Activated T-helper 1 cell treated with anti-CD3 and anti-CD28 coated beads, Interleukin-12 subunit alpha, Interleukin-12 subunit beta, Interleukin-2, Interleukin-4 antibody, amounts not matched to agents 30 ng/mL and 10 ng/mL and 1 ng/mL, durations not matched to agents 14 hours and 24 hours and 36 hours (primary cell): ENCODE data around the gene PDE4D. TPM values are rescaled to one million over a fixed set of nuclear protein-coding genes. Genes with fewer than 3 reads are reported as not detected.
"Not testable (repeated sequence)": the region's sequence is repeated elsewhere in the genome, so short reads cannot be mapped to it uniquely, and the experiment has no call there.

ENCODE experiments used
- DNase-seq: peaks from one replicate; pipeline ENCODE4 v3.0.0; 2021; ENCODE audit warnings: low spot score
- H3K27ac Mint-ChIP-seq: one replicate; pipeline ENCODE4 v1.8.0; 2021; ENCODE audit warnings: mild to moderate bottlenecking, mixed read lengths
- H3K27me3 Mint-ChIP-seq: one replicate; pipeline ENCODE4 v1.8.0; 2022; ENCODE audit warnings: mild to moderate bottlenecking, moderate library complexity, mixed read lengths; ENCODE audit not compliant: insufficient read depth
- H3K36me3 Mint-ChIP-seq: one replicate; pipeline ENCODE4 v1.8.0; 2021; ENCODE audit warnings: low read depth, mixed read lengths
- H3K4me1 Mint-ChIP-seq: one replicate; pipeline ENCODE4 v1.8.0; 2021; ENCODE audit warnings: low read depth, mixed read lengths
- H3K4me3 Mint-ChIP-seq: one replicate; pipeline ENCODE4 v1.8.0; 2021; ENCODE audit warnings: mild to moderate bottlenecking, moderate library complexity, mixed read lengths
- H3K9me3 Mint-ChIP-seq: one replicate; pipeline ENCODE4 v1.8.0; 2021; ENCODE audit warnings: mixed read lengths
- intact Hi-C: fragments of 100-400 bp; cut with micrococcal nuclease; formaldehyde crosslinking; loops from one replicate; pipeline ENCODE4 v1.15.1; 2024
- total RNA-seq: library from RNA; stranded (reverse); gene quantifications from 2 replicates; pipeline ENCODE4 v1.2.3, GENCODE V29; 2022

The PDE4D gene
- total RNA-seq, 1 donor from 2014 or later: 50.6 TPM

DNA sequence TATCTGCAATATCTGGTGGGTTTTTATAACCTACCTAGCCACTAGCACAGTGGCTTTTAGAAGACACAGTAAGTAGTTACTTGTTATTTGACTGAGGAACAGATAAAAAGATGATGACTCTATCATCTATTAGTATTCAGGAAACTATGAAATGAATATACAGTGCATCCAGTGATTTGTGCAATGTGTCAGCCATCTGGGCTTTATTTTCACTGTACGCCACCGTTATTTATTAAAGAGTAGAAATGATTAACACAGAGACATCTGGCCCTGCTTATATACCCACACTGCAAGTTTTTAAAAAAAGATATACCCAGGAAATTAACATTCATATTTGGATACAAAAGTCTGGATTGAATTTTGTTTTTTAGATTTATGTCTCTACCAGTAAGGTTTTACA is 408.4 kb downstream of the PDE4D start:
- Mint-ChIP-seq H3K36me3 (no peaks in the 10 kb centered on the region), H3K4me1 (peaks cover 10% of the 10 kb centered on the region), H3K9me3 (no peaks in the 10 kb centered on the region), H3K4me3 (no peak overlapping the region), H3K27me3 (peaks cover 7% of the 10 kb centered on the region), H3K27ac (no peak overlapping the region)
- DNase-seq: no peak
- intact Hi-C loops: no loop called here

DNA sequence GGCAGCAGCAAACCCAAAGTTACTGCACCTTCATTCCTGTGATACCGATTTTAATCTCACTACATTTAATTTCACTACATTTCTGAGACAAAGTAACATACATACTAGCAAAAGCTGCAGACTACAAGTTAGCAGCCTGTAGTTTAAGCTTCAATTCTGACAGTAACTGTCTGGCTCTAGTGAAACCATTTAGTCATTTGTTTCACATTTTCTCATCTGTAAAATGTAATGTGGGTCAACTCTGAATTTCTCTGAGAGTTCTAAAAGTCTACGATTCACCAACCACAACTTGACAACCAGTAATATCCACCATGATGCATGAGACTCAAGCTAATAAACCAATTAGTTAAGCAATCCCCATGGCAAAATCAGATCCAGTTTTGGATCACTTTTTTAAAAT is 408.9 kb downstream of the PDE4D start:
- H3K4me3 Mint-ChIP-seq: no peak overlapping the region
- intact Hi-C loops: no loop called here
- H3K27ac Mint-ChIP-seq: peak overlapping the region; percentile 63

DNA sequence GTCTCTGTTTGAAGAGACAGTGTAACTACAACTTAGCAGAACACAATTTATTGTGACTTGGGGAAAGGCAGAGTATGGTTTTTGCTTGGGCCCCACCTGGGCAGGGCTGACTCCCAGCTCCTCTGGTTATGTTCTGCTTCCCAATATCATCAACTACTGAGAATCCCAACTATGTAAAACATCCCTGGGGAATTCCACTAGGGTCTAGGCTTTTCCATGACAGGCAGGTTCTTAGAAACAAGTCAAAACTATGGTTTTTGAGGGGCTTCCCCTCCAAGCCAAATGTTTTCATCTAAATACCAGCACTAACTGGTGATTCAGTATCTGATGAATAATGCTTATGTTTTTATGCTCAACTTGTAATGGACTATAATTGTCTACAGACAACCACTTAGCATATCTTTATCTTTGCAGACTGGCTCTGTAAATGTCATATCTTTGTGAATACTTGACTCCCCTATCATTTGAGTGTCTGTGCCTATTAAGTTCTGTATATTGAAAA is 409.5 kb downstream of the PDE4D start:
- H3K27me3 Mint-ChIP-seq: peaks cover 4% of the 10 kb centered on the region
- H3K27ac Mint-ChIP-seq: peak overlapping the region; percentile 63
- H3K9me3 Mint-ChIP-seq: no peaks in the 10 kb centered on the region
- intact Hi-C loops: no loop called here
- H3K36me3 Mint-ChIP-seq: no peaks in the 10 kb centered on the region
- no peak overlapping the region for H3K4me3 Mint-ChIP-seq
- DNase-seq: no peak
- peaks cover 10% of the 10 kb centered on the region for H3K4me1 Mint-ChIP-seq

More for the DNA sequence above, 408.9 kb downstream of the PDE4D start:
- peaks cover 10% of the 10 kb centered on the region for H3K4me1 Mint-ChIP-seq
- peaks cover 7% of the 10 kb centered on the region for H3K27me3 Mint-ChIP-seq
- H3K9me3 Mint-ChIP-seq: no peaks in the 10 kb centered on the region
- no peaks in the 10 kb centered on the region for H3K36me3 Mint-ChIP-seq
- DNase-seq: no peak

DNA sequence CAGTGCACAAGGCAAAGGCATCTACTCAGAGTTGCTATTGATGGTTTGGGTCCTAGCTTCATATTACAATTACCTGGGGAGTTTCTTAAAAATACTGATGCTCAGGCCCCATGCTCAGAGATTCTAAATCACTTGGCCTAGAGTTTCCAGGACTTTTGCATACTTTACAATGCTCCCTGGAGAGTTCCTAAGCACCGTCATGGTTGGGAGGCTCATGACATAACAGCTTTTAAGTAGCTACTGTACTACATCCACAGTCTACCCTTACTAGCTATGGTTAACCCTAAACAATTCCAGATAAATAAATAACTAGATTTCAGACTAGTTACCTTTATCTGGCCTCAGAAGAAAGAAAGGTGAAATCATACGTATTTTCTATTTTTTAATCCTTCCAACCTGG is 414.4 kb downstream of the PDE4D start:
- intact Hi-C loops: no loop called here
- no peaks in the 10 kb centered on the region for H3K36me3 Mint-ChIP-seq
- no peak for DNase-seq
- H3K9me3 Mint-ChIP-seq: no peaks in the 10 kb centered on the region
- no peak overlapping the region for H3K27ac Mint-ChIP-seq
- H3K4me1 Mint-ChIP-seq: peaks cover 5% of the 10 kb centered on the region
- no peak overlapping the region for H3K4me3 Mint-ChIP-seq
- H3K27me3 Mint-ChIP-seq: no peaks in the 10 kb centered on the region

DNA sequence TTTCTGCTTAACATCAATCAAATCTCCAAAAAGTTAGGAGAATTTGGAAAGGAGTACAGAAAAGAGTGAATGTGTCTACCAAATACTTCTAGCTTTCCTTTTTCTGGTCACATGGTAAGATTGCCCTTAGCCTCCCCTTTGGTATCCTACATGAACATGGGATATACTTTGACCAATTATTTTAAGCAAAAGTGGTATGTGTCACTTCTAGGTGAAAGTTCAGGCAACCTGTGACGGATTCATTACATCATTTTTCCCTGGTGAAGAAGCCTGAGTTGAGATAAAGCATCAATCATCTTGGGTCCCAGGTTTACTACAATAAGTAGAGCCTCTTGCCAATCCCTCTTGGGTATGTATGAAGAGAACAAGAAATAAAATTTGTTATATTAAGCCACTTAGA is 419.2 kb downstream of the PDE4D start:
- DNase-seq: no peak
- Mint-ChIP-seq H3K9me3 (no peaks in the 10 kb centered on the region), H3K36me3 (no peaks in the 10 kb centered on the region), H3K4me3 (no peak overlapping the region), H3K27ac (no peak overlapping the region), H3K4me1 (no peaks in the 10 kb centered on the region), H3K27me3 (peaks cover 6% of the 10 kb centered on the region)
- intact Hi-C loops: no loop called here

DNA sequence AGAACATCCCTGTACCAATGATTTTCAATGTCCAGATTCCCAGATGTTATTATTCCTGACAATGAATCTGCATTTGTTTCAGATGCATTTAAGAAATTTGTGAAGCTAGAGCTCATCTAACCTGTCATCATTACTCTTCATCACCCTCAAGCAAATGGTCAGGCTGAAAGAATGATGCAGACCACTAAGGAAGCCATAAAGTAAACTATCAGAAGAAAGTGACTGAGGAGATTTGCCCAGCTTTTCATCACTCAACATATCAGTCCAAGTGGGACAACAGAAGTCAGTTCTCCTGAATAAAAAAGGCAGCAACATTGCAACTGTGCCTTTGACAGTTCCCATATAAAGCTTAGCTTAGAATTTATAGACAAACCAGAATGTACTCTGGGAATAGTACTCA is 419.9 kb downstream of the PDE4D start:
- no peak for DNase-seq
- intact Hi-C loops: no loop called here
- Mint-ChIP-seq H3K27ac (no peak overlapping the region), H3K4me3 (no peak overlapping the region), H3K36me3 (no peaks in the 10 kb centered on the region), H3K4me1 (no peaks in the 10 kb centered on the region), H3K27me3 (peaks cover 6% of the 10 kb centered on the region), H3K9me3 (no peaks in the 10 kb centered on the region)

DNA sequence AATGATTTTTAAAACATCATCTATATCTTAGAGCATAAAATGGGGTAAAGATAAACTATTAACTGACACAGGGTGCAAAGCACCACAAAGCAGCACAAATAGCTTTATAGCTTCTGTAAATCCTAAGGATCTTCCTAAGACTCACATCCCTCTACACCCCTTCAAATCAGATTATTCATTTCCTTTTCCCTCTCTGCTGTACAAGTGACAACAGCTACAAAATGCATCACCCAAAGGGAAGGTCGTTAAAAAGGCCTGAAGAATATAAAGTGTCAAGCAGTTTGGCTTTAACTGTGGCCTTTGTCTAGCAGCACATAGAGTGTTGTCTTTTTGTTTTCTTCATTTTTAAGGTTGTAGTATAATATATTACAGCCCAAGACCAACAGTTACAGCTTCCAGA is 422.1 kb downstream of the PDE4D start:
- intact Hi-C loops: no loop called here
- Mint-ChIP-seq H3K4me3 (no peak overlapping the region), H3K27me3 (peaks cover 7% of the 10 kb centered on the region), H3K4me1 (no peaks in the 10 kb centered on the region), H3K9me3 (no peaks in the 10 kb centered on the region), H3K36me3 (no peaks in the 10 kb centered on the region), H3K27ac (no peak overlapping the region)
- DNase-seq: no peak

DNA sequence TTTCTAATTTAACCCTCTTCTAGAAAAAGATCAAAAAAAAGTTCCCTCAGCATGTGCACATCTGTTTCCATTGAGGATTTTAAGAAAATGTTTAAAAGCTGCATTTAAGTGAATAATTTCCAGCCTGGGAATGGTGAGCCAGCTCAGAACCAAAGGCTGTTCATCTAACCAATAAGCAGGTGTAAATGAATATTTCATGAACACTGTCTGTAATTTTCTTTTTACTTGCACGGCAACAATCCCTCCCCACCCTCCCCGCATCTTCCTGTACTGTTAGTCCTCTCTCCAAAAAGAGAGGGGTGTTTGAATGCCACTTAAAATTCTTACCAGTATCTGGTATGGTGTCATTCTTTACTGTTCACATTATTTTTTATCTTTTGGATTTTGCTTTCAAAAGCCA is 425.6 kb downstream of the PDE4D start:
- Mint-ChIP-seq H3K36me3 (no peaks in the 10 kb centered on the region), H3K4me3 (no peak overlapping the region), H3K4me1 (no peaks in the 10 kb centered on the region), H3K27me3 (peaks cover 5% of the 10 kb centered on the region), H3K27ac (no peak overlapping the region), H3K9me3 (no peaks in the 10 kb centered on the region)
- intact Hi-C loops: no loop called here
- no peak for DNase-seq

DNA sequence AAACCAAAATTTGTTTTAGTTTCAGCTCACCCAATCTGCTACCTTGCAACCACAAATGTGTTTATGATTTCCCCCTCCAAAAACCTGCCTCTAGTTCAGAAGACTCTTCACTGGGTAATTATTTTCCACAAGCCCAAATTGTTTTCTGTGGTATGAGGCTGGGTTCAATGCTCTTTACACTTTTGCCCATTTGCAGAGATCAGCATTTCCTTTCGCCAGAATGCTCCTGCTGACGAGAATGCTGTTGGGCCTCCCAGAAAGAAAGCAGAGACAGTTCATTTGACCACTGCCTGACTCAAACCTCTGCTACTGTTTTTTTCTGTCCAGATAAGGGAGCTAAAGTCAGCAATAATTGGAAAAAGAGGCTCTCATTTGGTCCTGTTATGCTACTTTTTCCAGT is 427.3 kb downstream of the PDE4D start:
- Mint-ChIP-seq H3K27me3 (peaks cover 5% of the 10 kb centered on the region), H3K9me3 (no peaks in the 10 kb centered on the region), H3K36me3 (no peaks in the 10 kb centered on the region), H3K4me1 (no peaks in the 10 kb centered on the region), H3K27ac (no peak overlapping the region), H3K4me3 (no peak overlapping the region)
- intact Hi-C loops: no loop called here
- no peak for DNase-seq

DNA sequence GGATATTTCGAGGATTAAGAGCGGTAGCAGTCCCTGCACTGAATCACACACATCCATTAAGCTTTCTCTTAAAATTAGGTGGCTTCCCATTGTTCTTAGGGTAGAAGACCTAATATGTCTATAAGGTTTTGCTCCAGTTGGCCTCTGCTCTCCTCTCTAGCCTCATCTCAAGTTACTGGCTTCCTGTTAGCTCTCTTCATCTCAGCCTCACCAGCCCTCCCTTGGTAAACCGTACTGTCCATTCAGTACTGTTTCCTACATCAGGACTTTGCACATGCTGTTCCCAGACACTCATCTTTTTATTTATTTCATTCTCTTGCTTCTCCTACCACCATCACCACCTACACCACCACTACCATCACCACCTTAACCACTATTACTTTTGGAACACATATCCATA is 428.6 kb downstream of the PDE4D start:
- H3K27ac Mint-ChIP-seq: no peak overlapping the region

DNA sequence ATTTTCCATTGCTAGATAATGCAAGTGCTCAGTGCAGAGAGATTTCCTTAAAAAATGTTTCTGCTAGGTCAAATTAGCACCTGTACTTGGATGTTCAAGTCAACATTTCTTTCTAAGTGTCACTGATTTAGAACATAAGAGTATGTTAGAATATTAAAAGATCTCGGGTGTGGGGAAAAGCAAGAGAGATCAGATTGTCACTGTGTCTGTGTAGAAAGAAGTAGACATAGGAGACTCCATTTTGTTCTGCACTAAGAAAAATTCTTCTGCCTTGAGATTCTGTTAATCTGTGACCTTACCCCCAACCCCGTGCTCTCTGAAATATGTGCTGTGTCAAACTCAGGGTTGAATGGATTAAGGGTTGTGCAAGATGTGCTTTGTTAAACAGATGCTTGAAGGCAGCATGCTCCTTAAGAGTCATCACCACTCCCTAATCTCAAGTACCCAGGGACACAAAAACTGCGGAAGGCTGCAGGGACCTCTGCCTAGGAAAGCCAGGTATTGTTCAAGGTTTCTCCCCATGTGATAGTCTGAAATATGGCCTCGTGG is 429.8 kb downstream of the PDE4D start:
- H3K27me3 Mint-ChIP-seq, H3K4me3 Mint-ChIP-seq, H3K9me3 Mint-ChIP-seq, intact Hi-C loops, H3K4me1 Mint-ChIP-seq, H3K27ac Mint-ChIP-seq, H3K36me3 Mint-ChIP-seq, DNase-seq: not testable (repeated sequence)

More for the DNA sequence above, 428.6 kb downstream of the PDE4D start:
- no peak for DNase-seq
- Mint-ChIP-seq H3K27me3 (peaks cover 9% of the 10 kb centered on the region), H3K36me3 (no peaks in the 10 kb centered on the region), H3K4me1 (no peaks in the 10 kb centered on the region), H3K9me3 (no peaks in the 10 kb centered on the region), H3K4me3 (no peak overlapping the region)
- intact Hi-C loops: no loop called here

DNA sequence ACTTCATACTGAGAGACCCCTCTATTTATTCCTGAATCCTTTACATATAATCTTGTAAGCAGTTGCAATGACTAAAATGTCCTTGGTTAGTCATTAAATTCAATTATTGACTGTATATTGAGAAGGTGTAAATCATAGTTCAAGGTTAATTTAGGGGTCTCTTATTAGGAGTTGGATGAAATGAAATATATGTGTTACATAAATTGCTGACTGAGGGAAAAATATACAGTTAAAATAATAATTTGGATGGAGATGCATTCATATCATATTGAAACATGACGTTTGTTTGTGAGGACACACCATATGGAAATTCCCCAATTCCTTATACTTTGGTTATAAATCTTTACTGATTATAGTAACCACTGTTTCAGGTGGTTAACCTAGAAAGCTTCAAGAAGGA is 430.6 kb downstream of the PDE4D start:
- H3K9me3 Mint-ChIP-seq: no peaks in the 10 kb centered on the region
- no peak overlapping the region for H3K4me3 Mint-ChIP-seq
- no peak overlapping the region for H3K27ac Mint-ChIP-seq
- DNase-seq: no peak
- peaks cover 9% of the 10 kb centered on the region for H3K27me3 Mint-ChIP-seq
- intact Hi-C loops: no loop called here
- no peaks in the 10 kb centered on the region for H3K4me1 Mint-ChIP-seq
- no peaks in the 10 kb centered on the region for H3K36me3 Mint-ChIP-seq

DNA sequence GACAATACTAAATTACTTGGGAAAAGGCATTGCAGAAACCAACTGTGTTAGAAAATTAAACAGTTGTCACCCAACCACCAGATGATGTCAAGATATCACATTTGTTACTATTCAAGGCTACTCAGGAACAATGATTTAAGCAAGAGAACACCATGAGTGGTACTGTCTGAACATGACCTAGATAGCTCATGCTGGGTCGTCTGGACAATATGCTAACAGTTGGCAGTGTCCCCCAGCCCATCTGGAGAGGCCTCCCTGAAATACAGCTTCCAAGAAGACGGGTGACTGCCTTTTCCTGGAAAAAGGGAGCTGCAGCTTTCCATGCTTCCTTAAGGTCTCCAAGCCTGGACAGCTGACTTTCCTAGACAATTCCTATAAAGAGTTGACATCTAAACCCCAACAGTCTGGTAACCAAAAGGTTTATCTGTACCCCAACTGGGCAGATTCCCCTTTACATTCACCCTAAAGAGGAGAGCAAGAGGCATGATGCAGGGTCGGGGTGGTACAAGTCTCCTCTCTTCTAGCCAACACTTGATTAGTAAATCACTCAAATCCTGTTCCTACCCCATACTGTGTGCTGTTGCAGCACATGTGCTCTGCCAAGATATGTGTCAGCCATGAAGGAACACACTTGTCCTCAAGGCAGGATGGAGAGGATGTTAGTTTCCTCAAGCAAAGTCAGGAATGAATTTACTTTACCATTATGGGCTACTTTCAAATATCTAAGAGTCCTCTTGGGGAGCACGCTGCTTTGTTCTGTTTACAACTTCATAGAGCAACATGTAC is 433.0 kb downstream of the PDE4D start:
- H3K27ac Mint-ChIP-seq: no peak overlapping the region
- DNase-seq: no peak
- intact Hi-C loops: no loop called here
- no peaks in the 10 kb centered on the region for H3K4me1 Mint-ChIP-seq
- no peaks in the 10 kb centered on the region for H3K9me3 Mint-ChIP-seq
- peaks cover 7% of the 10 kb centered on the region for H3K27me3 Mint-ChIP-seq
- no peak overlapping the region for H3K4me3 Mint-ChIP-seq
- no peaks in the 10 kb centered on the region for H3K36me3 Mint-ChIP-seq
